GM12892 (cell line): ENCODE data around the gene WNT9B.

Experiments used
- POLR2A ChIP-seq: IDR thresholded peaks from 2 replicates; pipeline ENCODE4 v1.6.1; 2011; ENCODE audit warnings: low read depth, low read length, control low read depth
- POLR2AphosphoS5 ChIP-seq: IDR thresholded peaks from 2 replicates; pipeline ENCODE4 v1.6.1; 2011; ENCODE audit warnings: low read depth, low read length, control low read depth

DNA sequence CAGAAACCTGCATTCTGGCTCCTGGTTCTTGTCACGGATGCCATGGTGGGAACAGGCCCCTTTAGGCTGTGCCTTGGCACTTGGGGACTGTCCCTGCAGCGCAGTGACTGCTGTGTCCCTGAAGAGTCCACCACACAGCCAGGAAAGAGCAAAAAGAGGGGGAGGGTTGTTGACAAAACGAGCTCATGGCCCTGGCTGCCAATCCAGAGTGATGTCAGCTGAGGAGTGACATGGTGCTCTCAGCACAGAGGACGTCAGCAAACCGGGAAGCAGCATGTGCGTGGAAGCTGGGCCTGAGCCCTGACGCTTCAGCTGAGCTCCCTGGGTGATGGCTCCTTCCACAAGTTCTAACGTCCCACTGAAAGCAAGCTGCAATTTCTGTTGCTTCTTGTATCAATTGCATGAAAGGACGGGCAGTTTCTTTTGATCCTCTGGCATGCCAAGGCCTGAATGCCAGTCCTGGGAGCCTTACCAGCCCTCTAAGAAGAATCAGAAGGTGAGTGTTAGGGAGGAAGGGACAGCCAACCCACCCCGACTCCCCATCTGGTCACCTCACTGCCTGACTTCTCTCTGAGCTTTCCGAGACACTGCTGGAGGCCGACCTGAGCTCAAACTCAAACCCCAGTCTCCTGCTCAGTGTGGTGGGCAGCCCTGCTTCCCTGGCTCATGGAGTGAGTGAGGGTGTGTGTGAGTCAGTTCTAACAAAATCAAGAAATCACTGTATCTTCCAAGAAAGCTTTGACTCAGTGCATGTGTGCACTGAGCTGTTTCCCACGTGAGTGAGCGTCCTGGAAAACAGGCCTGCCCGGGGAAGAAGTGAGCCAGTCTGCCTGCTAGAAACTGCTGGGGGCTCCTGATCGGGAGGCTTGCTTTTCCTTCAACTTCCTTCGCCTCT lies 18.2 kb upstream of the WNT9B start:
- TF ChIP-seq POLR2AphosphoS5, result no peak
- no peak for TF ChIP-seq POLR2A
